ENCODE results near the gene NLRP14. TPM values are rescaled to one million over a fixed set of nuclear protein-coding genes. Genes with fewer than 3 reads are reported as not detected.

Gene NLRP14
- total RNA-seq, 1 experiment from 2014 or later = not detected

- H3K4me1 ChIP-seq = no peaks in the 10 kb centered on the region
- Mint-ChIP-seq H3K4me1 (ENCODE audit: low read depth, unreplicated experiment) (no peaks in the 10 kb centered on the region), H3K27me3 (ENCODE audit: insufficient read depth, unreplicated experiment) (peaks cover 4% of the 10 kb centered on the region), H3K27ac (ENCODE audit: unreplicated experiment) (no peak overlapping the region), H3K4me3 (ENCODE audit: unreplicated experiment) (no peak overlapping the region), H3K36me3 (ENCODE audit: insufficient read depth, unreplicated experiment) (no peaks in the 10 kb centered on the region), H3K9me3 (ENCODE audit: unreplicated experiment) (no peaks in the 10 kb centered on the region)
- no peaks in the 10 kb centered on the region for H3K9me3 ChIP-seq
- no peaks in the 10 kb centered on the region for H3K36me3 ChIP-seq (ENCODE audit: control insufficient read depth, insufficient read depth, low read length)
- ChIA-PET POLR2A (no interaction called here), CTCF (no interaction called here)
- TF ChIP-seq CTCF (IDR thresholded peaks at IDR 0.05; ENCODE audit: insufficient read depth in 1 of 2, low read depth in 1 of 2, low read length in 1 of 2, severe bottlenecking in 1 of 2, unreplicated experiment in 1 of 2) = no peak
- no peak for DNase-seq
- no peak overlapping the region for H3K4me3 ChIP-seq (ENCODE audit: low read depth, low read length)
- intact Hi-C loops (cut with micrococcal nuclease; ENCODE audit: unreplicated experiment) = no loop called here
- H3K27me3 ChIP-seq (replicated peaks; ENCODE audit: control insufficient read depth, insufficient read depth, low read length) = no peaks in the 10 kb centered on the region; the same call in 1 of the 2 replicates
- BruUV-seq (replicated peaks) = no TSS peak
Observed at GRCh38 chr11:7034019-7034418, 13.7 kb downstream of the NLRP14 start.

GRCh38 chr11:7046474-7047175 is 26.3 kb downstream of the NLRP14 start:
- POLR2A ChIA-PET = no interaction called here
- no TSS peak for BruUV-seq (replicated peaks)

DNA sequence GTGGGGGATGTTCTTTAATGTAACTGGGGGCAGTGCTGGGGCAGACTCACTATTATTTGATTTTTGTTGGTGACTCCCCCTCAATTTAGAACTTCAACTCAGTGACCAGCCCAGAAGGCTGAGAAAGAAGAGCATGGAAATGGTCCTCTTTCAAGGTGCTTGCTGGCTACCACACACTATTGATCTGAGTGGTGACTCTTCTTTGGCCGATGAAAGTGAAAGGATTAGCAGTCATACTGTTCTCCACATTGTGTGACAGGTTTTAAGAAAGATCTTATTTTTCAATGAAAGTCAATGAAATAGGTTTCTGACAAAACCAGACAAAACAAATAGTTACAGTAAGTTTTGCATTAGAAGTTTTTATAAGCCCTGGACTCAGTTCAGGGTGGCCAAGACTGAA is 29.9 kb downstream of the NLRP14 start:
- TF ChIP-seq CTCF (IDR thresholded peaks at IDR 0.05; ENCODE audit: insufficient read depth in 1 of 2, low read depth in 1 of 2, low read length in 1 of 2, severe bottlenecking in 1 of 2, unreplicated experiment in 1 of 2) = no peak
- Histone ChIP-seq H3K9me3 (no peaks in the 10 kb centered on the region), H3K36me3 (ENCODE audit: control insufficient read depth, insufficient read depth, low read length) (no peaks in the 10 kb centered on the region), H3K27me3 (replicated peaks; ENCODE audit: control insufficient read depth, insufficient read depth, low read length) (no peaks in the 10 kb centered on the region), H3K4me3 (ENCODE audit: low read depth, low read length) (no peak overlapping the region), H3K4me1 (no peaks in the 10 kb centered on the region)
- H3K27me3 Mint-ChIP-seq (ENCODE audit: insufficient read depth, unreplicated experiment) = peaks cover 7% of the 10 kb centered on the region
- ChIA-PET POLR2A (no interaction called here), CTCF (interaction anchor here (0.8 kb wide), 1 partner anchor 293 kb away, joined by 4 read pairs; no protein-coding TSS in a partner anchor)
- no peak for DNase-seq
- H3K4me3 Mint-ChIP-seq (ENCODE audit: unreplicated experiment) = no peak overlapping the region
- no peaks in the 10 kb centered on the region for H3K36me3 Mint-ChIP-seq (ENCODE audit: insufficient read depth, unreplicated experiment)
- no peaks in the 10 kb centered on the region for H3K4me1 Mint-ChIP-seq (ENCODE audit: low read depth, unreplicated experiment)
- BruUV-seq (replicated peaks) = no TSS peak
- intact Hi-C loops (cut with micrococcal nuclease; ENCODE audit: unreplicated experiment) = no loop called here
- no peak overlapping the region for H3K27ac Mint-ChIP-seq (ENCODE audit: unreplicated experiment)
- H3K9me3 Mint-ChIP-seq (ENCODE audit: unreplicated experiment) = no peaks in the 10 kb centered on the region

More at GRCh38 chr11:7046474-7047175, 26.3 kb downstream of the NLRP14 start:
- Mint-ChIP-seq H3K27ac (ENCODE audit: unreplicated experiment) (no peak overlapping the region), H3K27me3 (ENCODE audit: insufficient read depth, unreplicated experiment) (peaks cover 3% of the 10 kb centered on the region), H3K4me3 (ENCODE audit: unreplicated experiment) (no peak overlapping the region), H3K9me3 (ENCODE audit: unreplicated experiment) (no peaks in the 10 kb centered on the region), H3K4me1 (ENCODE audit: low read depth, unreplicated experiment) (no peaks in the 10 kb centered on the region), H3K36me3 (ENCODE audit: insufficient read depth, unreplicated experiment) (no peaks in the 10 kb centered on the region)
- Histone ChIP-seq H3K9me3 (no peaks in the 10 kb centered on the region), H3K36me3 (ENCODE audit: control insufficient read depth, insufficient read depth, low read length) (no peaks in the 10 kb centered on the region), H3K4me3 (ENCODE audit: low read depth, low read length) (no peak overlapping the region), H3K4me1 (no peaks in the 10 kb centered on the region), H3K27me3 (replicated peaks; ENCODE audit: control insufficient read depth, insufficient read depth, low read length) (no peaks in the 10 kb centered on the region)
- DNase-seq = no peak
- intact Hi-C loops (cut with micrococcal nuclease; ENCODE audit: unreplicated experiment) = no loop called here
- CTCF ChIA-PET = no interaction called here
- no peak for TF ChIP-seq CTCF (IDR thresholded peaks at IDR 0.05; ENCODE audit: insufficient read depth in 1 of 2, low read depth in 1 of 2, low read length in 1 of 2, severe bottlenecking in 1 of 2, unreplicated experiment in 1 of 2)
